Heart left ventricle (tissue), 13 donors: ENCODE data around the gene TRIM14.

Experiments used
- POLR2A ChIP-seq, 2 donors: fragments of 450-650 bp; IDR thresholded peaks; one replicate each; pipeline ENCODE4 v1.6.1; 2017; ENCODE audit warnings: antibody characterized with exemption in 2 of 2, mild to moderate bottlenecking in 2 of 2, moderate library complexity in 2 of 2
- TF ChIP-seq, protein P1 (sequence below), 12 donors: fragments of 200-600 bp; sonication (generic) in 4 of 12; IDR thresholded peaks; one replicate each; pipeline versions ENCODE4 v1.5.0 to v1.8.0; 2018 to 2022; ENCODE audit warnings: antibody characterized with exemption in 12 of 12, mild to moderate bottlenecking in 5 of 12
- donor health status: ischemic (EF 13 %, LVEDD 7.1; RV severe dilation, severe dysfunction).
- donor health status: DM: no; HTN: yes; CAD: no.
- donor health status: DM: no; HTN: no; CAD: no.
- donor health status: ischemic (EF 25% LVEDD 6.9; RV normal size, moderate dysfunction).
- donor health status: ischemic (EF 25% LVEDD 5.7; RV mildly dilated, moderate dysfunction).
- donor health status: ischemic (EF 35%, LVEDD 5.7; RV mildly dilated, moderate dysfunction).
- donor health status: nonischemic (EF 11% LVEDD 7.7; RV severe dilation, severe dysfunction).
- donor health status: DM: yes; HTN: yes; CAD: no.
- donor health status: PGD.
- donor health status: ischemic (EF 29% LVEDD 5.4; RV normal size, mild dysfunction).
- donor health status: nonischemic (EF 23%, LVEDD 6.1; RV moderate dilation, normal function).

GRCh38 chr9:98104445-98104881 lies 14.6 kb downstream of the TRIM14 start:
- no peak for TF ChIP-seq POLR2A (IDR thresholded peaks at IDR 0.05)
- TF ChIP-seq, protein P1, sequence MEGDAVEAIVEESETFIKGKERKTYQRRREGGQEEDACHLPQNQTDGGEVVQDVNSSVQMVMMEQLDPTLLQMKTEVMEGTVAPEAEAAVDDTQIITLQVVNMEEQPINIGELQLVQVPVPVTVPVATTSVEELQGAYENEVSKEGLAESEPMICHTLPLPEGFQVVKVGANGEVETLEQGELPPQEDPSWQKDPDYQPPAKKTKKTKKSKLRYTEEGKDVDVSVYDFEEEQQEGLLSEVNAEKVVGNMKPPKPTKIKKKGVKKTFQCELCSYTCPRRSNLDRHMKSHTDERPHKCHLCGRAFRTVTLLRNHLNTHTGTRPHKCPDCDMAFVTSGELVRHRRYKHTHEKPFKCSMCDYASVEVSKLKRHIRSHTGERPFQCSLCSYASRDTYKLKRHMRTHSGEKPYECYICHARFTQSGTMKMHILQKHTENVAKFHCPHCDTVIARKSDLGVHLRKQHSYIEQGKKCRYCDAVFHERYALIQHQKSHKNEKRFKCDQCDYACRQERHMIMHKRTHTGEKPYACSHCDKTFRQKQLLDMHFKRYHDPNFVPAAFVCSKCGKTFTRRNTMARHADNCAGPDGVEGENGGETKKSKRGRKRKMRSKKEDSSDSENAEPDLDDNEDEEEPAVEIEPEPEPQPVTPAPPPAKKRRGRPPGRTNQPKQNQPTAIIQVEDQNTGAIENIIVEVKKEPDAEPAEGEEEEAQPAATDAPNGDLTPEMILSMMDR (IDR thresholded peaks at IDR 0.05) = no peak
